Heart right ventricle (tissue), 16 donors: ENCODE results near the gene PLP1. TPM values are rescaled to one million over a fixed set of nuclear protein-coding genes. Genes with fewer than 3 reads are reported as not detected.

Experiments
- ATAC-seq, 8 donors: fragments of 200-7000 bp; cut with Tn5 transposase; one replicate each; pipeline ENCODE4 v1.9.1; 2020; ENCODE audit warnings: mild to moderate bottlenecking in 8 of 8, moderate library complexity in 8 of 8, moderate number of reproducible peaks in 1 of 8
- DNase-seq, 2 donors: peaks; one replicate each; pipeline ENCODE4 v3.0.0-alpha.2; 2020
- H3K27ac ChIP-seq, 10 donors: fragments of 200-600 bp; sonication (generic) in 2 of 10; one replicate each; pipeline versions ENCODE4 v1.5.0 to v1.8.0; 2020 to 2022; ENCODE audit warnings: mild to moderate bottlenecking in 3 of 10
- H3K27me3 ChIP-seq, 7 donors: fragments of 200-600 bp; one replicate each; pipeline ENCODE4 v1.8.0; 2021 to 2022; ENCODE audit warnings: mild to moderate bottlenecking in 2 of 7
- H3K36me3 ChIP-seq, 9 donors: fragments of 200-600 bp; sonication (generic) in 1 of 9; one replicate each; pipeline versions ENCODE4 v1.5.0 to v1.8.0; 2020 to 2022; ENCODE audit warnings: mild to moderate bottlenecking in 2 of 9
- H3K4me1 ChIP-seq, 9 donors: fragments of 200-600 bp; sonication (generic) in 1 of 9; one replicate each; pipeline versions ENCODE4 v1.5.0 to v1.8.0; 2020 to 2022; ENCODE audit warnings: mild to moderate bottlenecking in 4 of 9
- H3K4me3 ChIP-seq, 10 donors: fragments of 200-600 bp; sonication (generic) in 2 of 10; one replicate each; pipeline versions ENCODE4 v1.5.0 to v1.8.0; 2020 to 2022; ENCODE audit warnings: mild to moderate bottlenecking in 7 of 10, moderate library complexity in 2 of 10
- H3K9me3 ChIP-seq, 11 donors: fragments of 200-600 bp in 10 of 11; sonication (generic) in 2 of 11; one replicate each; pipeline versions ENCODE4 v1.5.0 to v1.8.0; 2013 to 2022; ENCODE audit warnings: mild to moderate bottlenecking in 2 of 11, control low read depth in 1 of 11, moderate library complexity in 1 of 11
- CTCF ChIP-seq, 9 donors: fragments of 200-600 bp; sonication (generic) in 2 of 9; IDR thresholded peaks; one replicate each; pipeline versions ENCODE4 v1.5.0 to v1.8.0; 2021 to 2022; ENCODE audit warnings: antibody characterized with exemption in 9 of 9, mild to moderate bottlenecking in 5 of 9, moderate library complexity in 1 of 9
- WGBS, 2 donors: extraction: QIAGEN DNeasy Blood & Tissue Kit; methylation state at CpG; one replicate each; pipeline ENCODE4 v1.1.7; 2013; ENCODE audit warnings: inconsistent platforms in 1 of 2; 5-methylcytosine and 5-hydroxymethylcytosine counted together
- intact Hi-C, 10 donors: fragments of 100-400 bp; cut with DNase I; formaldehyde crosslinking; loops; one replicate each; pipeline versions ENCODE4 v1.11.1 to v1.14.2; 2022
- polyA plus RNA-seq, 2 donors: library from polyadenylated mRNA; stranded (reverse); fragments of 200-250 nt; gene quantifications; one replicate each; pipeline ENCODE4 v1.2.3, GENCODE V29; 2013
- total RNA-seq, 10 donors: library from RNA; stranded (reverse); fragmentation: NEBNext Ultra II Directional in 3 of 10; extraction: Animal tissue kit (Norgen Biotek cat#: 25700) in 3 of 10; gene quantifications; one replicate each; pipeline versions ENCODE4 v1.2.1 to v1.2.4, GENCODE V29; 2021 to 2023
- donor health status: Arrhythmogenic right ventricular cardiomyopathy.
- donor health status: ischemic (EF 13 %, LVEDD 7.1; RV severe dilation, severe dysfunction).
- donor health status: healthy with polysubstance abuse.
- donor health status: DM: no; HTN: yes; CAD: no.
- donor health status: DM: no; HTN: no; CAD: no.
- donor health status: ischemic (EF 25% LVEDD 6.9; RV normal size, moderate dysfunction).
- donor health status: ischemic (EF 25% LVEDD 5.7; RV mildly dilated, moderate dysfunction).
- donor health status: healthy.
- donor health status: DM: yes; HTN: yes; CAD: no.
- donor health status: Ischemic cardiomyopathy.
- donor health status: ischemic (EF 35%, LVEDD 5.7; RV mildly dilated, moderate dysfunction).
- donor health status: nonischemic (EF 11% LVEDD 7.7; RV severe dilation, severe dysfunction).
- donor health status: DM: yes; HTN: yes; CAD: no.
- donor health status: PGD.
- donor health status: ischemic (EF 29% LVEDD 5.4; RV normal size, mild dysfunction).
- donor health status: nonischemic (EF 23%, LVEDD 6.1; RV moderate dilation, normal function).

The PLP1 gene
- total and polyA plus RNA-seq, 12 donors = 0.94 to 10.4 (median 2.6) TPM

DNA sequence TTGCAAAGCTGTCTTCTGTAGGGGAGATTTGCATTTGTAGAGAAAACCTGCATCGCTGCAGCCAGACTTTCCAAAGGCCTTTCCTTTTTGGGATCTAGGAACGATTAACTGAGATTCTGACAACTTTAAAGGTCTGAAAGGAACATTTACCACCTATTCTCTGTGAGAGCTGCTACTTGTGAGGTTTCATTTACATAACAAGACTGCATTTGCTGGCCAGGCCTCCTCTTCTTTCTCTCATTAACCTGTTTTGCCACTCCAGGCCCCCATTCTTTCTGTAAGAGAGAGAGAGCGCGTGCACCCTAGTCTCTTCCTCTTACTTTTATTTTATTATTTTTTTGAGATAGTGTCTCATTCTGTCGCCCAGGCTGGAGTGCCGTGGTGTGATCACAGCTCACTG is 34.3 kb upstream of the PLP1 start:
- intact Hi-C loops = no loop called here
- ATAC-seq = no peak
- TF ChIP-seq CTCF (IDR thresholded peaks at IDR 0.05) = no peak

GRCh38 chrX:103747163-103747562 is 29.5 kb upstream of the PLP1 start:
- DNase-seq = no peak
- Histone ChIP-seq H3K4me1 (no peaks in the 10 kb centered on the region), H3K27me3 (peaks cover 0 to 19% (median 0%) of the 10 kb centered on the region in 7 donors), H3K27ac (no peak overlapping the region), H3K9me3 (no peaks in the 10 kb centered on the region), H3K36me3 (no peaks in the 10 kb centered on the region), H3K4me3 (no peak overlapping the region)
- no peak for ATAC-seq
- intact Hi-C loops = no loop called here
- TF ChIP-seq CTCF (IDR thresholded peaks at IDR 0.05) = no peak
- WGBS, 2 donors = 75 to 88% methylated on average over 2 of the region's 2 CpGs

More for the DNA sequence above, 34.3 kb upstream of the PLP1 start:
- no peak for DNase-seq
- WGBS, 2 donors = 86 to 93% methylated on average over 6 of the region's 6 CpGs
- peaks cover 0 to 29% (median 0%) of the 10 kb centered on the region in 7 donors for H3K27me3 ChIP-seq
- H3K27ac ChIP-seq = no peak overlapping the region
- H3K9me3 ChIP-seq = no peaks in the 10 kb centered on the region
- H3K36me3 ChIP-seq = no peaks in the 10 kb centered on the region
- no peak overlapping the region for H3K4me3 ChIP-seq
- H3K4me1 ChIP-seq = no peaks in the 10 kb centered on the region

- WGBS, 2 donors = 86 to 88% methylated on average over 4 of the region's 4 CpGs
- no peaks in the 10 kb centered on the region for H3K36me3 ChIP-seq
- H3K4me1 ChIP-seq = no peaks in the 10 kb centered on the region
- H3K27ac ChIP-seq = no peak overlapping the region
- ATAC-seq (no peak), DNase-seq (no peak)
- intact Hi-C loops = no loop called here
- TF ChIP-seq CTCF (IDR thresholded peaks at IDR 0.05) = no peak
- peaks cover 0 to 18% (median 0%) of the 10 kb centered on the region in 11 donors for H3K9me3 ChIP-seq
- no peak overlapping the region for H3K4me3 ChIP-seq
- no peaks in the 10 kb centered on the region for H3K27me3 ChIP-seq
Measured at GRCh38 chrX:103754401-103754800, 22.2 kb upstream of the PLP1 start.

DNA sequence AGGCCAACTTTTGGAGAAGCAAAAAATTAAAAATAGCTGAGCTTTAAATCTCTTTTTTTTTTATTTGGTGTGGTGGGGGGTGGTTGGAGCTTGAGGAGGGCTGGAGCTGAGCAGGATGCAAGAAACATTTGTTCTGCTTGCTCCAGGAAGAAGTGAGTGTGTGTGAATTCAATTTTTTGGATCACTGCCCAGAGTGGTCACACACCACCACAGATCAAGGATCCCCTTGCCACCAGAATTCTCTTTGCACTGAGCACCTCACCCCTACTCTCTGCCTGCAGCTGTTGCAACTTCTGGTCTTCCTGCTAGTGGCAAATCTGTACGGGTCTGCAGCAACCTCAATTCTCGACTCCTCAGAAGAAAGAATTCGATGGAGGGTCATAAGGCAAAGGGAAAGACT is 19.9 kb upstream of the PLP1 start:
- Histone ChIP-seq H3K4me1 (no peaks in the 10 kb centered on the region), H3K4me3 (no peak overlapping the region), H3K27ac (no peak overlapping the region), H3K36me3 (no peaks in the 10 kb centered on the region), H3K9me3 (peaks cover 0 to 19% (median 0%) of the 10 kb centered on the region in 11 donors), H3K27me3 (no peaks in the 10 kb centered on the region)
- ATAC-seq (no peak), DNase-seq (no peak)
- 59 to 60% methylated on average over 3 of the region's 3 CpGs for WGBS, 2 donors
- intact Hi-C loops = no loop called here
- TF ChIP-seq CTCF (IDR thresholded peaks at IDR 0.05) = no peak
